Astrocyte (in vitro differentiated cells and primary cell): ENCODE results near the gene ANKRD24.

Experiments
- EZH2 ChIP-seq: IDR thresholded peaks from 2 replicates; pipeline ENCODE4 v1.6.1; 2012; ENCODE audit warnings: mild to moderate bottlenecking, low read length, inconsistent platforms; ENCODE audit not compliant: insufficient read depth
- TF ChIP-seq, protein P1 (sequence below): IDR thresholded peaks from 2 replicates; pipeline ENCODE4 v1.5.1; 2011; ENCODE audit warnings: low read depth, mild to moderate bottlenecking, inconsistent platforms, low read length, moderate library complexity; ENCODE audit not compliant: insufficient read depth

- TF ChIP-seq EZH2 = no peak
- TF ChIP-seq, protein P1, sequence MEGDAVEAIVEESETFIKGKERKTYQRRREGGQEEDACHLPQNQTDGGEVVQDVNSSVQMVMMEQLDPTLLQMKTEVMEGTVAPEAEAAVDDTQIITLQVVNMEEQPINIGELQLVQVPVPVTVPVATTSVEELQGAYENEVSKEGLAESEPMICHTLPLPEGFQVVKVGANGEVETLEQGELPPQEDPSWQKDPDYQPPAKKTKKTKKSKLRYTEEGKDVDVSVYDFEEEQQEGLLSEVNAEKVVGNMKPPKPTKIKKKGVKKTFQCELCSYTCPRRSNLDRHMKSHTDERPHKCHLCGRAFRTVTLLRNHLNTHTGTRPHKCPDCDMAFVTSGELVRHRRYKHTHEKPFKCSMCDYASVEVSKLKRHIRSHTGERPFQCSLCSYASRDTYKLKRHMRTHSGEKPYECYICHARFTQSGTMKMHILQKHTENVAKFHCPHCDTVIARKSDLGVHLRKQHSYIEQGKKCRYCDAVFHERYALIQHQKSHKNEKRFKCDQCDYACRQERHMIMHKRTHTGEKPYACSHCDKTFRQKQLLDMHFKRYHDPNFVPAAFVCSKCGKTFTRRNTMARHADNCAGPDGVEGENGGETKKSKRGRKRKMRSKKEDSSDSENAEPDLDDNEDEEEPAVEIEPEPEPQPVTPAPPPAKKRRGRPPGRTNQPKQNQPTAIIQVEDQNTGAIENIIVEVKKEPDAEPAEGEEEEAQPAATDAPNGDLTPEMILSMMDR = no peak
Measured at GRCh38 chr19:4266253-4267000, 83.9 kb downstream of the ANKRD24 start.
